NOMO-1 treated with DMSO at 0.1 percent for 48 hours (cell line): ENCODE data around the gene CFAP52.
"Not testable (repeated sequence)": the region's sequence is repeated elsewhere in the genome, so short reads cannot be mapped to it uniquely, and the experiment has no call there.

Source experiments
- DNase-seq: peaks from one replicate; lab custom pipeline; 2025; ENCODE audit not compliant: unreplicated experiment; lab: John Stamatoyannopoulos, UW

CFAP52 gene

DNA sequence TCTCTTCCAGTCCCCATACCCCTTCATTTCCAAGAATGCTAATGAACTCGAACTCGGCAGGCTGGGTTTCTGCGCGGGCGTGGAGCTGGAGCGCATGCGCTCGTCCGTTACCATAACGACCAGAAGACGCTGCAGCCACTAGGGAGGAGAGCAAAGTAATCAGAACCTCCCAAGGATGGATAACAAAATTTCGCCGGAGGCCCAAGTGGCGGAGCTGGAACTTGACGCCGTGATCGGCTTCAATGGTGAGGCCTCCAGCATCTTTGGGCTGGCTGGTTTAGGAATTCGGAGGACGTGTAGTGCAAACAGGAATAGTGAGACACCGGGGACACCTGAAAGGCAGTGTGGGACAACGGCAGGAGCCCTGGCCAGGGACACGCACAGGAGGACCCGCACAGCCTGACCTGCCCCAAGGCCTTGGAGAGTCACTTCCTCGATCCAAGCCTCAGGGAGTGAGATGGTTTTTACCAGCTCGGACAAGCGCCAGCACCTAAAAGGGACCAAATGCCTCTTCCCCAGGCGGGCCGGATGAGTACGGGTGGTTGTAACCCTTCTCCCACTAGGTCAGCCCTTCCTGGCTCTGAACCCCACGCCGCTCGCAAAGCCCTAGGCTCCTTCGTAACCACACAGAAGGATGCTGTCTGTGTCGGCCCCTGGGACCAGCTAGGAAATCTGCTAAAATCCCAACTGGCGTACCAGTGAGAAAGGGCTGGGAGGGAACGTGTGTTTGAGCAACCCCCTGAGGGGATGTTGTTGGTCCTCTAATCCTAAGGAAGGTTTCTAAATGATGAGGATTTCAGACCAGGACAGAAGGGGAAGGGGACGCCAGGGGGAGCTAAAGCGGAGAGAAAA, at the start of gene CFAP52:
CFAP52 (plus strand) TSS at position 122 of the 852 bp plus-strand sequence; CDS start at position 176, 54 bp downstream.
- DNase-seq, result peak; percentile 52

GRCh38 chr17:9527788-9528187, 48.7 kb upstream of the CFAP52 start:
- no peak for DNase-seq

DNA sequence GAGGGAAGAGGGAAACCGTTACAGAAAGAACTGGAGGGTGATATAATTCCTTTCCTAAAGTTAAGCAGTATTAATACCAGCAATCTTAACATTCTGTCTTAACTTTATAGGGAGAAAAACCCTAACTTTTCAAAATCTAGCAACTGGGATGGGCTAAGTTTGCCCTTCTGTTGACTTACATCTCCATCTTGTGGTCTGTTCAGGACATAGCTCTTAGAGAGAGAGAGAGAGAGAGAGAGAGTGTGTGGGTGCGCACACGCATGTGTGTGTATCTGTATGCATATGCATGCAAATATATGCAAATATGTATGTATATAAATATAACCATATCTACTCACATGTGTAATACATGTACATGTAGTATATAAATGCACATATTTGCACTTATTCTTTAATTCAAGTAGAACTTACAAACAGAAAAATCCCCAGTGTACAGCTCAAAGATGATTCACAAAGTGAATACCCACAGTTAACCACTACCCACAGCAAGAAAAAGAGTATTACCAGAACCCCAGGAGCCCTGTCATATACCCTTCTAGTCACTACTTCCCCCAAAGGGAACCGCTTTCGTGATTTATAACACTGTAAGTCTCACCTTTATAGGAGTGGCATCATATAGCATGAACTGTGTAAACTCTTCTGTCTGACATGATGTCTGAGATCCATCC, 47.3 kb upstream of the CFAP52 start:
- no peak for DNase-seq

GRCh38 chr17:9531034-9531433, 45.4 kb upstream of the CFAP52 start:
- no peak for DNase-seq

DNA sequence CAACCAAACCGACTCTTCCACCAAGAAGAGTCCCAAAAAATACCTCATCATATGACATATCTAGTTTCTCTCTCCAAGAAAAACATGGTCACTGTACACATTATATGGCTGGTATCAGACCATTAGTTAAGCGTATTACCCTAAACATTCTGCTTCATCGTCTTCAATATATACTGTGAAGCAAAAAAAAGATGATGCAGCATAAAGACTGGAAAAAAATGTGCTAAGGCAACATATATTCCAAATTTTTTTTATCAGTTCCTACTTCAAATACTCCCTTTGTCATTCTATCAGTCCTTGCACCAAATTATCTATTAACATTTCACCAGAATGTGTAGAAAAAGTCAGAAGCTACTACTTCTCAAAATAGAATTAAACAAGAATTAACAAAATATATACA, 43.7 kb upstream of the CFAP52 start:
- DNase-seq, result no peak

- DNase-seq, result peak; percentile 29
These were observed 43.0 kb upstream of the CFAP52 start for GRCh38 chr17:9533441-9533840.

GRCh38 chr17:9536061-9536460, 40.4 kb upstream of the CFAP52 start:
- no peak for DNase-seq

DNA sequence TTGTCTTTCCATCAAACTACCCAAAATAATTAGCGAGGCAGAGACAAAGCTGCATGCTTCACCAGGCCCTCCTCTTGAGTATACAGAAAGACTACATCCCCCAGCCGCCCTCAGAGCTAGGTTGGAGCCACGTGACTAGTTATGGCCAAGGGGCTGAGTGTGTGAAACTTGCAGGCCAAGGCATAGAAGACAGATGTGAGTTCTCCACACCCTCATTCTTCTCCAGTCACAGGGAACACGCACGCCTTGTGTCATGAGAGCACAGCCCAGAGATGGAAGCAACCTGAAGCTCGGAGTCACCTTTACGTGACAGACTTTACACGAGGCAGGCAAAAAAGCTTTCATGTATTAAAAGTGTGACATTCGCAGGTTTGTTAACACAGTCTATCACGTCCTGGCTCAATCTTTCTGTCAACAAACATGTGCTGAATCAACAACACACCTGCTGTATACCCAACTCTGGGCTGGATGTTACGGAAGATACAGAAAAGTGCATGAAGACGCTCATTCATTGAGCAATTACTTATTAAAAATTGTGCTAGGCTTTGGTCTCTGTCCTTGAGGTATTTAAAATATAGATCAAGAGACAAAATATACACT, 39.2 kb upstream of the CFAP52 start:
- no peak for DNase-seq

- DNase-seq, result peak; percentile 43
These were observed 37.8 kb upstream of the CFAP52 start for GRCh38 chr17:9538626-9539025.

- no peak for DNase-seq
These were observed 34.7 kb upstream of the CFAP52 start for GRCh38 chr17:9541718-9542117.

- DNase-seq, result no peak
These were observed 32.2 kb upstream of the CFAP52 start for GRCh38 chr17:9544221-9544620.

GRCh38 chr17:9549215-9549614, 27.2 kb upstream of the CFAP52 start:
- DNase-seq, result no peak

- DNase-seq, result no peak
These were observed 23.3 kb upstream of the CFAP52 start for GRCh38 chr17:9553181-9553580.

DNA sequence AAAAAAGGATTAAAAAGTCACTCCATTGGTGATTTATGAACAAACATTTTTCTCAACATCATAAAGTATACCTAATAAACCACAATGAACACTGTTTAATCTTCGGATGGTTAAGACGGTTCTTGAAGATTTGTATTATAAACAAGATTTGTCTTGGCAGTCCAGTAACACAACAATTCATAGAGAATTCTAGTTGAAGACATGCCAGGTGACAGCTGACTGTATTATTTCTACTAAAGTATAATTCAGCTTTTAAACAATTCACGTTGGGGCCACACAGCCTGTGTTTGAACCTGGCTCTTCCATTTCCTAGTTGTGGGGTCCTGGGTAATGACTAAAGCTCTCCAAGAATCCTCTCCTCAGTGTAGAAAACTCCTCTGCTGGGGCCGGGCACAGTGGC, 22.8 kb upstream of the CFAP52 start:
- no peak for DNase-seq

DNA sequence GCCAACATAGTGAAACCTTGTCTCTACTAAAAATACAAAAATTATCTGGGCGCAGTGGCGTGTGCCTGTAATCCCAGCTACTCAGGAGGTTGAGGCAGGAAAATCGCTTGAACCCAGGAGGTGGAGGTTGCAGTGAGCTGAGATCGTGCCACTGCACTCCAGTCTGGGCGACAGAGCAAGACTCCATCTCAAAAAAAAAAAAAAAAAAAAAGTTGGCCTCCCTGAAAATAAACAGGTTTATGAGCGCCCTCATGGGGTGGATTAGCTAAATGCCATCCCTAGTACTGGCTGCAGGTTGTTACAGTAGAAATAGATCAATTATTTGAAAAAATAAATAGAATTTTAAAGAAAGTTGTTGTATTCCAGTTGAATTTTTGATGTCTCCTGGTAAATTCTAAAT, 21.7 kb upstream of the CFAP52 start:
- peak; percentile 33 for DNase-seq

GRCh38 chr17:9557161-9557755, 19.2 kb upstream of the CFAP52 start:
- no peak for DNase-seq

DNA sequence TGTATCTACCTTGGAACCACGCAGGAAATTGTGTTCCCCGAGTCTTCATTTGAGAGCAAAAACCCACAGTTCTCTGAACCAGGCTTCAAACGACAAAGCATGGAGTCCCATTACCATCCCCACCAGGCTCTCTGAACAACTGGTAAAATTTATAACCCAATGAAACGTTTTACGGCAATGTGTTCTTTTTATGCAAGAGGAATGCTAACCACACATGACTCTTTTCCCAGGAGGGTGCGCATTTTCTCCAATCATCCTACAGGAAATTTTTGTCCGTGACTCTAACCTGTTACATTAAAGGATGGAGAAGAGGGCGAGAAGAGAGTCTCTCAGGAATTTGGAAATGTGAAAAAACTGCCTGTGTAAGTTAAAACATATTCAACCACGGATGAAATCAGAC, 18.6 kb upstream of the CFAP52 start:
- DNase-seq, result no peak

- DNase-seq, result no peak
These were observed 12.3 kb upstream of the CFAP52 start for GRCh38 chr17:9564104-9564503.

DNA sequence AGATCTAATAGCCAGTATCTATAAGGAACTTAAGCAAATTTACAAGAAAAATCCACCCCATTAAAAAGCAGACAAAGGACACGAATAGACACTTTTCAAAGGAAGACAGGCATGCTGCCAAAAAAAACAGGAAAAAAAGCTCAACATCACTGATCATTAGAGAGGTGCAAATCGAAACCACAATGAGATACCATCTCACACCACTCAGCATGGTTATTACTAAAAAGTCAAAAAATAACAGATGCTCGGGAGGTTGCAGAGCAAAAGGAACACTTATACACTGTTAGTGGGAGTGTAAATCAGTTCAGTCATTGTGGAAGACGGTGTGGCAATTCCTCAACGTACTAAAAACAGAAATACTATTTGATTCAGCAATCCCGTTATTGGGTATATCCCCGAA, 10.4 kb upstream of the CFAP52 start:
- no peak for DNase-seq

- not testable (repeated sequence) for DNase-seq
These were observed 9.7 kb upstream of the CFAP52 start for GRCh38 chr17:9566739-9567138.

GRCh38 chr17:9568004-9568403, 8.4 kb upstream of the CFAP52 start:
- DNase-seq, result no peak
